Kidney glomerular epithelial cell (primary cell): ENCODE results near the gene RAB11FIP4.

Experiments used
- DNase-seq: peaks from one replicate; lab custom pipeline; 2025; lab: John Stamatoyannopoulos, UW

Gene RAB11FIP4

DNA sequence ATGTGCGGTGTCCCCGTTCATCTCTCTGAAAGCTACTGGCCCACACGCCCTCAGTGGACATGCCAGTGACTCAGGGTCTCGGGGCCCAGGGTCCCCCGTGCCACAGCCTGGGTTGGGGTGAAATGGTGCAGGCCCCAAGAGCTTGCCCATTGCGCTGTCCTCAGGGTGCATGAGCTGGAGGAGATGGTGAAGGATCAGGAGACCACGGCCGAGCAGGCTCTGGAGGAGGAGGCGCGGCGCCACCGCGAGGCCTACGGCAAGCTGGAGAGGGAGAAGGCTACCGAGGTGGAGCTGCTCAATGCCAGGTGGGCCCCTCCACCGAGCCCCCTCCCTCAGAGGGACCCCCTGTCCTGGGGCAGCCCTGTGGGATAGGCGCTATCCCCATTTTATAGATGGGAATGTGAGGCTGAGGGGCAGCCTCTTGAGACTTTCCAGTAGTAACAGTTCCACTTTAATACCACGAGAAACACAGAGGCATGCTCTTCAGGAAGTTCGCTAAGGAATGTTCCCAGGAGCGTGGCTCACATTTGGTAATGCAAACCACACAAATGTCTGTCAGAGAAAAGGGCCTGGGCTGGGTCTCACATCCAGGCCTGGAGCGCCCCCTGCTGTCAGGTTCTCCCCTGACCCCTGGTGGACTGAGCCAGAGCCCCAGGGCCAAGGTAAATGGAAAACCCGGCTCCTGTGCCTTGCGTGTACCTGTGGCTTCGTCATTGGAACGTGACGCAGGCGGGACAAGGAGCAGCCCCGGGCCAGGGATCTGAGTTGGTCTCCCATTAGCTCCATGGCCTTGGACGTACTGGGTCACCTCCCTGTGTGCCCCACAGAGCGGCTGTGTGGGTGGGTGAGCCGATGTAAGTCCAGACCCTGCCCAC lies 133.7 kb downstream of the RAB11FIP4 start:
- peak; percentile 79 for DNase-seq

GRCh38 chr17:31525801-31526549 lies 134.5 kb downstream of the RAB11FIP4 start:
- DNase-seq: no peak

DNA sequence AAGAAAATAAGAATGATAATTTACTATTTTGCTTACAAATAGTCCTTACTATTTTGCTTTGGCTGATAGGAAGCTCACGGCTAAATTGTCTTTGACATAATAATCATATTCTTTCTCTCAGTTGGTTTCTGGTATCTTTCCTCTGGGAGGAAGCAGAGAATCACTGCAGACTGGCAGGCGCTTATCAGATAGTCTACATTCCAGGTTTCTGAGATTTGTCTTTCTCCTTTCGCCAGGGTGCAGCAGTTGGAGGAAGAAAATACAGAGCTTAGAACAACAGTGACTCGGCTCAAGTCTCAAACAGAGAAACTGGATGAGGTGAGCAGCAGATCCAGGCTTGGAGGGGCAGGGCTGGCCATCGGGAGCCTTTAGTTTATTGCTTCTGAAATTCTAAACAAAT lies 136.1 kb downstream of the RAB11FIP4 start:
- no peak for DNase-seq

- DNase-seq: no peak
Observed at GRCh38 chr17:31528291-31528874, 136.9 kb downstream of the RAB11FIP4 start.

DNA sequence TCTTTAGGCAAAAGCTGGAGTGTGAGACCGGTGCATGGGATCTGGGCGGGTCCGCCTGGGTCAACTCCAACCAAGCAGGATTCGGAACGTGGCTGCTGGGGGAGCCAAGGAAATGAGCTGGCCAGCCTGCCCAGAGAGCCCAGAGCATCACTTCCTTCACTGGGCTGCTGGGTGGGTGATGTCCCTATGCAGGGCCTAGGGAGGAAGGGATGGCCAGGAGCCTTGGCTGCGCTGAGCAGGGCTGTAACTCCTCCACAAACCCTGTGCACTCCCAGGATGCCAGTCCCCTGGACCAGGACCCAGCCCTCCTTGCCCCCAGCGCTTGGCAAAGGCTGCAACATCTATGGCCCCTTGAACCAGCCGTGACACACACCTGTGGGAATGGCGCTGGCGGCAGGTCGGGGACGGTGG lies 138.4 kb downstream of the RAB11FIP4 start:
- DNase-seq: no peak

DNA sequence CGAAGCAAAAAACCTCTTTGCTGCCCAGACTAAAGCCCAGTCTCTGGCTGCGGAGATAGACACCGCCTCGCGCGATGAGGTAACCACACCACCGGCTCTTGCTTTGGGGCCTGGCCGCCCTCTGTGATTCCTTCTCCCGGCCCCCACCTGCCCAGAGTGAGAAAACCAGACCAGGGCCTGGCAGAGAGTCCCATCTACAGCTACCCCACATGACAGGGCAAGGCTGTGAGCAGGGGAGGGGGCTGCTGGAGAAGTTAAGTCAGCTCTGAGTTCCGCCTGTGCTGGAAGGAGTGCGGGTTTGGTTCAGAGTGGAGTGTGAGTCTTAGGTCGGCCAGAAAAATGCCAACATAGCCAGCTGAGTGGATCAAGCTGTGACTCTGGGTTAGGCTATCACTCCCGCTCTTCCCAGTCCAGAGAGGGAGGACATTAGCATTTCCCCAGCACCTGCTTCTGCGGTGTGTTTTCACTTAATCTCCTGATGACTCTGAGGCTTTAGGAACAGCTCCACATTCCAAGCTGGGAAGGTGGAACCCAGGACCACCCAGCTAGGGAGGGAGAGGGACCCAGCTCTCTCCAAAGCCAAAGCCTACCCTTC lies 139.0 kb downstream of the RAB11FIP4 start:
- no peak for DNase-seq

DNA sequence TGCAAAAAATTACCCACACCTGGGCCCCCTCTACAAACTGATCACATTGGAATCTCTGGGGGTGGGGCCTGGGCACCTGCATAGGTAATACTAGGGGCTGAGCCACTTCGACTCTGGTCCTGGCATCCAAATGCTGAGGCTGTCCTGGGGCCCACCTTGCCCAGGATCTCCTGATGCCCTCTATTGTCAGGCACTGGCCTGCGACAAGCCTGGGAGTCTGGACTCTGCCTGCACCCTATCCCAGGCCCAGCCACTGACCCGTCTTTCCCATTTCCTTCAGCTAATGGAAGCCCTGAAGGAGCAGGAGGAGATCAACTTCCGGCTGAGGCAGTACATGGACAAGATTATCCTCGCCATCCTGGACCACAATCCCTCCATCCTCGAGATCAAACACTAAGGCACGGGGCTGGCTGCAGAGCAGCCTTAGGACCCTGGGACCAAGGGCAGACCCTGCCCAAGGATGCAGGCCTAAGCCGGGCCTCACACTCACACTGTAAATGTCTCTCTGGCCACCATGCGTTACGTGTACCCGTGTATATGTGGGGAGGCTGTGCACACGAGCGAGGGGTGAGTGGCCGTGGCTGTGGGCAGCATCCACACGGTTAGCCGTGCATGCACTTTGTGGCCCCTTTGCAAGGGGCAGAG lies 140.0 kb downstream of the RAB11FIP4 start:
- no peak for DNase-seq

- DNase-seq: no peak
Observed at GRCh38 chr17:31532081-31532480, 140.6 kb downstream of the RAB11FIP4 start.

DNA sequence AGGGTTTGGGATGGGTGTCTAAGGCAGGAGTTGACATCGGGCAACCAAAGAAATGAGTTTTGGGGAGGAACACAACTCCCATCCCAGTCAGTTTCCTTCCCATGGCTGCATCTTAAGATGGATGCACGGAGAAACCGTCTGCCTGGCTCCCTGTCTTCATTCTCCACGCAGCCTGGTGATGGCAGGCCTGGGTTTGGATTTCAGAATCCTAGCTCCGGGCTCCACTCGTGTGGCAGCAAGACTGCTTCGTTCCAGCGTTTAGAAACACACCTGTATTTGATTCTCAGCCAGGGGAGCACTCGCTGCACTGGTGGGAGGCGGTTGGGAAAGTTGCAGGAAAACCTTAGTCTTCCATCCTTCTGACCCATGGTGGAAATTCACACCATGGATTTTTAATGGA lies 141.1 kb downstream of the RAB11FIP4 start:
- DNase-seq: no peak

DNA sequence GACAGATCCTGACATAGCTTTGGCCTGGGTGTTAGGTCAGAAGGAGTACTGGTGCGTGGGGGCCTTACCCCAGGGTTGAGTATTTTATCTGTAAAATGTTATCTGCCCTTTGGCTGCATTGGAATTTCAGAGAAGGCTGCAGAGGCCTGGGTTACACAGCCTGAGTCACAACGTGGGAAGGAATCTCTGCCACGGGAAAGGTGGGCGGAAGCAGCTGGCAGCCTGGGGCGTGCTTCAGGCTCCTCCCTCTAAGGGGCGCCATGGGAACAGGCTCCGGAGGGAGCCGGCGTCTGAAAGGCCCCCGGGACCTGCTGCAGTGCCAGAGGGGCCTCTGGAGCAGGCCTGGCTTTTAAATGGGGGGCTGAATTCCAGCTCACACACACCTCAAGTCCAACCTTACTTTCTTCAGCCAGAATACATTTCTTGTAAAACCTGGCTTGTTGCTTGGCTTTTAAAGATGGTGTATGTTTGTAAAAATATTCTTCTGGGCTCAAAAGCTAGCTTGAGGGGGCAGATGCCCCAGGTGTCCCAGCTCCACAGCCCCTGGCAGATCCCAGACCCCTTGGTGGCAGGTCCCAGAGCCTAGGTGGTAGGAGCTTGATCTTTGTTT lies 142.2 kb downstream of the RAB11FIP4 start:
- DNase-seq: peak; percentile 84

GRCh38 chr17:31534223-31534888 lies 142.9 kb downstream of the RAB11FIP4 start:
- DNase-seq: no peak

DNA sequence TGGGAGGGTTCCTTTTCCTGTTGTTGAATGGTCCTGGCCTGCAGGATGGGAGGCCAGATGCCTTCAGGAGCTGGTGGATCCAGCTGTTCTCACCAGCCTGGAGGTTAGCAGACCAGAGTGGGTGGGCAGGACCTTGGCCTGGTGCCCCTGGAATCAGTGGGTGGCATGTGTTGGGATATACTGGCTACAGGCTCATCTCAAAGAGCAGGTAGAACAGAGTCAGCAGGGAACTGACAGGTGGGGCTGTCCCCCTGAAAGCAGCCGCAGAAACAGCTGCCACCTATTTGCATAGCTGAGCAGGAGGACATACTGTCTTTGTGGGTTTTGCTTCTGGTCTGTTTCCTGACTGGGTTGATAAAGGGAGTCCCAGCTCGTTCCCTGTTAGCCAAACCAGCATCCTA lies 144.1 kb downstream of the RAB11FIP4 start:
- no peak for DNase-seq

DNA sequence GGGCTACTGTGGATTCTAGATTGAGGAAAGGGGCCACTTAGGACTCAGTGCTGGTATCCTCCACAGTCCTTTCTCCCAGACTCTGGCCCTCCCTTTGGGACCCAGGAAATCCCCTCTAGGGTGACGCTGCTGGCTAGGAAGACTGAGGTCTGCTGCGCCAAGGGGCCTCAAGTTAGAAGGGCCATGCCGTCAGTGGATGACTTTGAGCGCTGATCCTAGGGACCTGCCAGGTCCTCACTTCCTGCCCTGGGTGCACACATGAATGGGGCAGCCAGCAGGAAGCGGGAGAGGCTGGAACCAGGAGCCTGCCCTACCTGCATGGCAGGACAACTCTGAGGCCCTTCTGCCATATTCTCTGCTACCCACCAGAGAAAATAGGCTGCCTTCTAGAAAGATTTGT lies 145.0 kb downstream of the RAB11FIP4 start:
- DNase-seq: no peak

DNA sequence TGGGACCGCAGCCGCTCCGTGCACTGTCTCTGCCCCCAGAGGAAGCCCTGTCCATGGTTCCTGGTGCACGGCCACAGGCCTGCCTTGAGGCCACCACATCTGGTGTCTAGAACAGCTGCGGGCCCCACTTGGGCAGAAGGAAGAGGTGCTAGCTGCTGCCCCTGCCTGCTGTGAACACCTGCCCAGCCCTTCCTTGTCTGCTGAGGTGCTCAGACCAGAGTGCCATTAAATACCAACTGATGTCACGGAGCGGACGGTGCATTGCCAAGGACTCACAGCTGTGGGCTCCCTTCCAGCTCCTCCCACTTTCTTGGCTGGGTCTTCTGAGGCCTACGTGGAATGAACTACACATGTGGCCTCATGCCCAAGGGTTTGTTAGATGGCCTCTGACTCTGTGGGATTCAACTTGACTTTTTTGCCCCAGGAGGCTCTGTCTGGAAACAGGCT lies 146.1 kb downstream of the RAB11FIP4 start:
- DNase-seq: no peak

DNA sequence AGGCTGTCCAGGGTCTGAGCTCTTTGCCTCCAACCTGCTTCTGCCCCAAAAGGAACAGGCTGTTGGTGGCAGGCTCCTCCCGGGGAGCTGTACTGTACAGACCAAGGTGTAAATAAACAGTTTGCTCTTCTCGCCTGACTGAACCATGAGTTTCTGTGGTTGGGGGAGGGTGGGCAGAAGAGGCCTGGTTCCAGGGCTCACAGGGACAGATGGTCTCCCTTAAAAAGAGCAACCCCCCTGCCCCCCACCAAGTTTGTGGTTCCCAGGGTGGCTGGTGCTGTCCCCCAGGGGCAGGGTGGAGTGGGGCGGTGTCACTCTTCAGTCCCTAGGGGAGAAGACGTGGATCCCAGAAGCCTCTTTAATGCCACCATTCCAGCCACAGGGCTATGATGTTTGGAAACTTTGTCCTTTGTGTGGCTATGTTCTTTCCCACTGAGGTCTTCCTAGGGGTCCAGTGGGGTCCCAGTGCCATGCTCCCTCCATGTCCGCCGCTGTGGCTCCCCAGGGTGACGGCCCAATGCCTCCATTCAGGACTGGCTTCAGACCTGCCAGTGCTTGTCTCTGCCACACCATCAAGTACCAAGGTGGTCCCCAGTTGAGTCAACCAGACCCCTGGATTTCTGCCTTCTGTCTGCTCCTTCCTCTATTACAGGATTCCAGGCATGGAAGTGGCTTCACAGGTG lies 146.7 kb downstream of the RAB11FIP4 start:
- DNase-seq: no peak

GRCh38 chr17:31540602-31541307 lies 149.3 kb downstream of the RAB11FIP4 start:
- DNase-seq: no peak

GRCh38 chr17:31541559-31541958 lies 150.1 kb downstream of the RAB11FIP4 start:
- no peak for DNase-seq

DNA sequence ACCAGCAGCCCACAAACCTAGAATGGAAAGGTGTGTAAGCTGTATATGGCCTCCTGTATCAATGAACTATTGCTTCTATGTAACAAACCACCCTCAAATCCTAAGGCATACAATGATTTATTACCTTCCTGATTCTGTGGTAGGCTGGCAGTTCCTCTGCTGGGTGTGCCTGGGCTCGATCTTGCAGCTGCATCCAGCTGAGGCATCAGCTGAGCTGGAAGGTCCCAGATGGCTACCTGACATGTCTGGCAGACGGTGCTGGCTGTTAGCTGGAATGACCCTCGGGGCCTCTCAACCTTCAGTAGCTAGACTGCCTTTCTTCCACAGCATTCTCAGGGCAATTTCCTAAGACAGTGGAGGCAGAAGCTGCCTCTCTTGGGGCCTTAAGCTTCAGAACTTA lies 152.7 kb downstream of the RAB11FIP4 start:
- DNase-seq: no peak

DNA sequence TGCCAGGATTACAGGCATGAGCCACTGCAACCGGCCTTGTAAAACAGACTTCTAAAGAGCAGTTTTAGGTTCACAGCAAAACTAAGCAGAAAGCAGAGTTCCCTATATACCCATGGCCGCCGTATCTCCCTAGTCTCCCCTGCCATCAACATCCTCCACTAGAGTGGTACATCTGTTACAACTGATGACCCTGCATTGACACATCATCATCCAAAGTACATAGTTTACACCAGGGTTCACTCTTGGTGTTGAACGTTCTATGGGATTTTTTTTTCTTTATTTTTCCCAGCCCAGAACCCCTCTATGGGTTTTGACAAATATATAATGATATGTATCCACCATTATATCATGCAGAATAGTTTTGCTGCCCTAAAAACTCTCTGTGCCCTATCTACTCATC lies 155.2 kb downstream of the RAB11FIP4 start:
- no peak for DNase-seq

- DNase-seq: no peak
Observed at GRCh38 chr17:31548709-31549108, 157.2 kb downstream of the RAB11FIP4 start.
